OCI-LY7 (cell line): ENCODE data around the gene SIGLEC12. TPM values are rescaled to one million over a fixed set of nuclear protein-coding genes. Genes with fewer than 3 reads are reported as not detected.
"Not testable (repeated sequence)": the region's sequence is repeated elsewhere in the genome, so short reads cannot be mapped to it uniquely, and the experiment has no call there.

ENCODE experiments used
- BruUV-seq: library from RNA; stranded (reverse); fragments of 400-500 nt; replicated peaks from 2 replicates; lab custom pipeline; 2021; lab: Mats Ljungman, UMichigan
- CTCF ChIA-PET: fragments of 300-600 bp; sonication (Branson Sonifier 250); formaldehyde crosslinking; loops from one replicate; lab custom pipeline; 2022; ENCODE audit warnings: antibody characterized with exemption; ENCODE audit not compliant: unreplicated experiment; lab: Charles Lee
- POLR2A ChIA-PET: fragments of 300-600 bp; sonication (Branson Sonifier 250); formaldehyde crosslinking; loops from one replicate; lab custom pipeline; 2022; ENCODE audit warnings: antibody characterized with exemption; lab: Charles Lee
- DNase-seq: peaks from one replicate; pipeline ENCODE4 v3.0.0-alpha.2; 2015; ENCODE audit warnings: low spot score
- H2AFZ ChIP-seq: fragments of 200-600 bp; sonication (generic), shearing (Covaris generic); 2 replicates; pipeline ENCODE4 v1.6.1; 2014; ENCODE audit warnings: mild to moderate bottlenecking, antibody characterized with exemption, low read length, moderate library complexity
- H3K27ac ChIP-seq: fragments of 200-600 bp; sonication (generic); 2 replicates; pipeline ENCODE4 v1.5.1; 2014; ENCODE audit warnings: mixed run types, low read depth, mild to moderate bottlenecking, moderate library complexity, low read length, inconsistent platforms; ENCODE audit not compliant: poor library complexity, severe bottlenecking
- H3K36me3 ChIP-seq: fragments of 200-600 bp; sonication (generic); 2 replicates; pipeline ENCODE4 v1.6.1; 2014; ENCODE audit warnings: mild to moderate bottlenecking, antibody characterized with exemption, low read length, moderate library complexity, mixed read lengths; ENCODE audit not compliant: insufficient read depth
- H3K4me1 ChIP-seq: fragments of 200-600 bp; sonication (generic); 2 replicates; pipeline ENCODE4 v1.5.1; 2014; ENCODE audit warnings: mild to moderate bottlenecking, low read length; ENCODE audit not compliant: insufficient read depth, poor library complexity, severe bottlenecking
- H3K4me2 ChIP-seq: fragments of 200-600 bp; sonication (generic); 2 replicates; pipeline ENCODE4 v1.6.1; 2014; ENCODE audit warnings: mild to moderate bottlenecking, low read length
- H3K4me3 ChIP-seq: fragments of 200-600 bp; sonication (generic); 2 replicates; pipeline ENCODE4 v1.5.1; 2014; ENCODE audit warnings: mild to moderate bottlenecking, low read depth, low read length; ENCODE audit not compliant: poor library complexity, severe bottlenecking
- H3K79me2 ChIP-seq: fragments of 200-600 bp; sonication (generic); 2 replicates; pipeline ENCODE4 v1.6.1; 2016; ENCODE audit warnings: low read depth, mild to moderate bottlenecking, low read length, moderate library complexity, mixed read lengths; ENCODE audit not compliant: insufficient read depth
- H3K9me2 ChIP-seq: fragments of 200-600 bp; sonication (generic); 2 replicates; pipeline ENCODE4 v1.6.1; 2016; ENCODE audit warnings: mild to moderate bottlenecking, low read length, mixed read lengths; ENCODE audit not compliant: insufficient read depth
- H3K9me3 ChIP-seq: fragments of 200-600 bp; sonication (generic); 2 replicates; pipeline ENCODE4 v1.6.1; 2014; ENCODE audit warnings: mild to moderate bottlenecking, mixed run types, low read length, mixed read lengths
- H4K20me1 ChIP-seq: fragments of 200-600 bp; sonication (generic); 2 replicates; pipeline ENCODE4 v1.6.1; 2014; ENCODE audit warnings: mild to moderate bottlenecking, antibody characterized with exemption, low read length, moderate library complexity, mixed read lengths; ENCODE audit not compliant: insufficient read depth
- EZH2phosphoT487 ChIP-seq: fragments of 200-600 bp; sonication (generic); IDR thresholded peaks from 2 replicates; pipeline ENCODE4 v1.6.1; 2018; ENCODE audit warnings: low read depth, borderline replicate concordance, mild to moderate bottlenecking, mixed run types, antibody characterized with exemption, low read length, moderate library complexity, mixed read lengths
- intact Hi-C: fragments of 100-400 bp; cut with micrococcal nuclease; formaldehyde crosslinking; loops from one replicate; pipeline ENCODE4 v1.10.0; 2022; ENCODE audit not compliant: unreplicated experiment
- total RNA-seq, 2 experiments: library from RNA; depleted of rRNA in 1 of 2; stranded (reverse); fragments of >200 nt in 1 of 2; shearing (Covaris generic) in 1 of 2; gene quantifications; 2 replicates each; pipeline ENCODE4 v1.2.3, GENCODE V29; 2014 to 2022
- TF ChIP-seq, protein P1 (sequence below): fragments of 200-600 bp; sonication (generic); conservative IDR thresholded peaks from 2 replicates; pipeline ENCODE4 v1.5.1; 2014; ENCODE audit warnings: mild to moderate bottlenecking, antibody characterized with exemption, low read length, moderate library complexity, mixed read lengths

SIGLEC12 gene
- total RNA-seq, 2 experiments from 2014 or later, result not detected

DNA sequence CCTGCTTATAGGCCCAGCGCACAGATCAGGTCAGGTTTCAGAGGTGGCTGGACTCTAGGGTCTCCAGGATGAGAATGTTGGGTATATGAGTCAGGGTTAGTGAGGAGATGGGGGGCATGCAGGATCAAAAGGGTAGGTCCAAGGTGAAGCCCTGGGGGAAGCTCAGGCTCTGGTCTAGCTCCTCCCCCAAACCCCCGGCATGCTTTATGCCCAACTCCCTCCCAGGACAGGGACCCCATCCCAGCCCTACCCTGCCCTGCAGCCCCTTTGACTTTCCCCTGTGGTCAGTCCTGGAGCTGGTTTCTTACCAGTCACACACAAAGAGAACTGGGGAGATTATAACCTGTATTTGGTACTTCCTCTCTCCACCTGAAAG lies 33.1 kb downstream of the SIGLEC12 start:
- CTCF ChIA-PET, result no interaction called here
- H3K9me3 ChIP-seq, result no peaks in the 10 kb centered on the region
- H3K36me3 ChIP-seq, result no peaks in the 10 kb centered on the region
- POLR2A ChIA-PET, result interaction anchor here (1.0 kb wide), 1 partner anchor 189 kb away, joined by 3 read pairs; no protein-coding TSS in a partner anchor
- no peak for TF ChIP-seq EZH2phosphoT487
- TF ChIP-seq, protein P1, sequence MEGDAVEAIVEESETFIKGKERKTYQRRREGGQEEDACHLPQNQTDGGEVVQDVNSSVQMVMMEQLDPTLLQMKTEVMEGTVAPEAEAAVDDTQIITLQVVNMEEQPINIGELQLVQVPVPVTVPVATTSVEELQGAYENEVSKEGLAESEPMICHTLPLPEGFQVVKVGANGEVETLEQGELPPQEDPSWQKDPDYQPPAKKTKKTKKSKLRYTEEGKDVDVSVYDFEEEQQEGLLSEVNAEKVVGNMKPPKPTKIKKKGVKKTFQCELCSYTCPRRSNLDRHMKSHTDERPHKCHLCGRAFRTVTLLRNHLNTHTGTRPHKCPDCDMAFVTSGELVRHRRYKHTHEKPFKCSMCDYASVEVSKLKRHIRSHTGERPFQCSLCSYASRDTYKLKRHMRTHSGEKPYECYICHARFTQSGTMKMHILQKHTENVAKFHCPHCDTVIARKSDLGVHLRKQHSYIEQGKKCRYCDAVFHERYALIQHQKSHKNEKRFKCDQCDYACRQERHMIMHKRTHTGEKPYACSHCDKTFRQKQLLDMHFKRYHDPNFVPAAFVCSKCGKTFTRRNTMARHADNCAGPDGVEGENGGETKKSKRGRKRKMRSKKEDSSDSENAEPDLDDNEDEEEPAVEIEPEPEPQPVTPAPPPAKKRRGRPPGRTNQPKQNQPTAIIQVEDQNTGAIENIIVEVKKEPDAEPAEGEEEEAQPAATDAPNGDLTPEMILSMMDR, result no peak
- no peaks in the 10 kb centered on the region for H3K4me1 ChIP-seq
- no TSS peak for BruUV-seq
- no peak overlapping the region for H2AFZ ChIP-seq
- H4K20me1 ChIP-seq, result no peaks in the 10 kb centered on the region
- intact Hi-C loops, result no loop called here
- no peak overlapping the region for H3K27ac ChIP-seq
- no peaks in the 10 kb centered on the region for H3K9me2 ChIP-seq
- DNase-seq, result no peak
- no peak overlapping the region for H3K4me3 ChIP-seq
- no peak overlapping the region for H3K4me2 ChIP-seq
- no peaks in the 10 kb centered on the region for H3K79me2 ChIP-seq

DNA sequence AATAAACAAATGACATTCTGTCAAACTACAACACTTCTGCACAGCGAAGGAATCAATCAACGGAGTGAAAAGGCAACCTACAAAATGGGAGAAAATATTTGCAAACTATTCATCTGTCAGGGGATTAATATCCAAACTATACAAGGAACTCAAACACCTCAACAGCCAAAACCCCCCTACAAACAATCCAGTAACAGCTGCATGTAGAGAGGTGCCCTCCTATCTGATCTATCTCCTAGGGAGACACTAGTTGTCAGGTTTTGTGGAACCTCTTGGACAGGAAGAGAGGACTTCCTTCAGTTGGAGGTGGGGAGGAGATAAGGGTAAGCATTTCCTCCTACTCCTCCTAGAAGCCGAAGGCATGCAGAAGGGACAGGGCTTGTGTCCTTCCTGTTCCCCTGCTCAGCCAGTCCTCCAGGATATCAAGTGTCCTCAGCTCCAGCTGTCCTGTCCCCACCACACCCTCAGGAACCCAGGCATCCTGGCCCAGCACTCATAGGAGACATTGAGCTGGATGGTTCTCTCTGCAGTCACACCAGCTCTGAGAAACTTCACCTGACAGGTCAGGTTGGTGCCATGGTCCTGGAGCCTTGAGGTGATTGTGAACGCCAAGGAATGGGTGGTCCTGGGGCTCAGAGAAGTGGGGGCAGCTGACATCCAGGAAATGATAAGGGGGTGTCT lies 33.6 kb downstream of the SIGLEC12 start:
- ChIA-PET POLR2A (interaction anchor here (1.0 kb wide), 1 partner anchor 189 kb away, joined by 3 read pairs; no protein-coding TSS in a partner anchor), CTCF (no interaction called here)
- H3K9me3 ChIP-seq, result no peaks in the 10 kb centered on the region
- TF ChIP-seq EZH2phosphoT487, result no peak
- TF ChIP-seq, protein P1, result no peak
- DNase-seq, result no peak
- H2AFZ ChIP-seq, result no peak overlapping the region
- H3K4me3 ChIP-seq, result no peak overlapping the region
- no TSS peak for BruUV-seq
- H3K36me3 ChIP-seq, result no peaks in the 10 kb centered on the region
- H3K4me1 ChIP-seq, result no peaks in the 10 kb centered on the region
- H3K4me2 ChIP-seq, result no peak overlapping the region
- H3K27ac ChIP-seq, result no peak overlapping the region
- H3K9me2 ChIP-seq, result no peaks in the 10 kb centered on the region
- intact Hi-C loops, result no loop called here
- H4K20me1 ChIP-seq, result no peaks in the 10 kb centered on the region
- no peaks in the 10 kb centered on the region for H3K79me2 ChIP-seq

DNA sequence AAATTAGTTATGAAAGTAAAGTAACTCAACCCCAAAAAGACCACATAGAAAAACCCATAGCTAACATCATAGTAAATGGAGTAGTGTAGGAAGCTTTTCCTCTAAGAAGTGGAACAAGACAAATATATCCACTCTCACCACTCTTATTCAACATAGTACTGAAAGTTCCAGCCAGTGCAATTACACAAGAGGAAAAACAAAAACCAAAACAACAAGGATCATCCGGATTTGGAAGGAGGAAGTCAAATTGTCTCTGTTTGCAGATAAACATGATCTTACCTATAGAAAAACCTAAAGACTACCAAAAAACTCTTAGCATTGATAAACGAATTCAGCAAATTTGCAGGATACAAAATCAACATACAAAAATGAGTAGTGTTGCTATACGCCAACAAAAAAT lies 34.9 kb downstream of the SIGLEC12 start:
- no peak for TF ChIP-seq EZH2phosphoT487
- TF ChIP-seq, protein P1, result no peak
- Histone ChIP-seq H3K27ac (no peak overlapping the region), H3K79me2 (no peaks in the 10 kb centered on the region), H2AFZ (no peak overlapping the region), H3K4me1 (no peaks in the 10 kb centered on the region), H3K36me3 (no peaks in the 10 kb centered on the region), H4K20me1 (no peaks in the 10 kb centered on the region), H3K4me2 (no peak overlapping the region), H3K9me3 (no peaks in the 10 kb centered on the region), H3K9me2 (no peaks in the 10 kb centered on the region), H3K4me3 (no peak overlapping the region)
- ChIA-PET POLR2A (interaction anchor here (0.6 kb wide), 2 partner anchors 42 to 262 kb away, joined by 3 to 5 read pairs; no protein-coding TSS in a partner anchor), CTCF (no interaction called here)
- no peak for DNase-seq
- intact Hi-C loops, result no loop called here
- BruUV-seq, result no TSS peak

DNA sequence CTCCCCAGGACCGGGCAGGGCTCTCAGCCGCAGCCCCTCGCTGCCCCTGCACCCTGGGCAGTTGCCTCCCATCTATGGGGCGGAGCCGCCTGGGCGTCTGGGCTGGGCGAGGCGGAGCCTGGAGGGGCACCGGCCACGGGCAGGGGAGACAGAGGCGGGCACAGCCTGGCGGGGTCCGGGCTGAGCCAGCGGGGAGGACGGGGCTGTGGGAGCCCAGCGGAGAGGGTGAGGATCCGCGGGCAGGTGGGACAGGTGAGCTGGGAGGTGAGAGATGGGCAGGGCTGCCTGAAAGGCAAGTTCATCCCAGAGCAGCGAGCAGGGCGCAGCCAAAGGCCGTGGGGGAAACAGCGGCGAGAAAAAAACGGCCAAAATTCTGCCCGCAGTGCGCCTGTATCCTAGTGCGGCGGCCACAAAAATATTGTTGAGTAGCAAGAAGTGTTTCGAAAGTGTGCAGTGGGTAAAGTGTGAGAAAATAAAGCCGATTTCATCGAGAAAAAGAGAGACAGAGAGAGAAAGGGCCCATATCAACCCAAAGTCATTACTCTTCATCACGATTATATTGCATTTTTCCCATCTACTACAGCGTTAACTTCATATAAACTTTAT lies 37.5 kb downstream of the SIGLEC12 start:
- H3K4me3 ChIP-seq, CTCF ChIA-PET, intact Hi-C loops, H2AFZ ChIP-seq, POLR2A ChIA-PET, H4K20me1 ChIP-seq, H3K36me3 ChIP-seq, BruUV-seq, DNase-seq, H3K79me2 ChIP-seq, H3K9me3 ChIP-seq, H3K9me2 ChIP-seq, H3K4me2 ChIP-seq, H3K4me1 ChIP-seq, H3K27ac ChIP-seq: not testable (repeated sequence)
